Mucosa of gallbladder (tissue), 1 donor: ENCODE measurements around the gene NID2. TPM values are rescaled to one million over a fixed set of nuclear protein-coding genes. Genes with fewer than 3 reads are reported as not detected.

Experiments
- DNase-seq: peaks from one replicate; pipeline ENCODE4 v3.0.0-alpha.2; 2020; ENCODE audit warnings: low spot score
- total RNA-seq: library from RNA; stranded (reverse); gene quantifications from one replicate; pipeline ENCODE4 v1.2.1, GENCODE V29; 2021
- donor health status: DM: no; HTN: no; CAD: no.

Gene NID2
- total RNA-seq, 1 donor from 2014 or later, result 14.6 TPM

GRCh38 chr14:52031781-52032180 lies 37.1 kb downstream of the NID2 start:
- DNase-seq, result no peak

- no peak for DNase-seq
These were observed 39.0 kb downstream of the NID2 start for GRCh38 chr14:52029881-52030280.

- no peak for DNase-seq
These were observed 42.0 kb downstream of the NID2 start for GRCh38 chr14:52026901-52027300.

- no peak for DNase-seq
These were observed 42.7 kb downstream of the NID2 start for GRCh38 chr14:52026017-52026660.

GRCh38 chr14:52025310-52025709 lies 43.5 kb downstream of the NID2 start:
- no peak for DNase-seq

GRCh38 chr14:52023518-52023917 lies 45.3 kb downstream of the NID2 start:
- DNase-seq, result peak; percentile 20

- no peak for DNase-seq
These were observed 46.8 kb downstream of the NID2 start for GRCh38 chr14:52021957-52022600.

- DNase-seq, result no peak
These were observed 47.8 kb downstream of the NID2 start for GRCh38 chr14:52020866-52021717.

- DNase-seq, result no peak
These were observed 48.6 kb downstream of the NID2 start for GRCh38 chr14:52020161-52020714.

GRCh38 chr14:52018970-52019369 lies 49.9 kb downstream of the NID2 start:
- no peak for DNase-seq

GRCh38 chr14:52018252-52018651 lies 50.6 kb downstream of the NID2 start:
- peak; percentile 59 for DNase-seq

- DNase-seq, result peak; percentile 33
These were observed 53.3 kb downstream of the NID2 start for GRCh38 chr14:52015411-52016030.

- no peak for DNase-seq
These were observed 54.1 kb downstream of the NID2 start for GRCh38 chr14:52014601-52015267.

GRCh38 chr14:52013984-52014600 lies 54.8 kb downstream of the NID2 start:
- no peak for DNase-seq

- DNase-seq, result no peak
These were observed 56.2 kb downstream of the NID2 start for GRCh38 chr14:52012635-52013034.

GRCh38 chr14:52011523-52011922 lies 57.3 kb downstream of the NID2 start:
- no peak for DNase-seq

GRCh38 chr14:52010173-52010693 lies 58.6 kb downstream of the NID2 start:
- DNase-seq, result no peak

- DNase-seq, result no peak
These were observed 60.7 kb downstream of the NID2 start for GRCh38 chr14:52008136-52008535.

GRCh38 chr14:52007637-52008036 lies 61.2 kb downstream of the NID2 start:
- no peak for DNase-seq

- DNase-seq, result no peak
These were observed 61.6 kb downstream of the NID2 start for GRCh38 chr14:52007211-52007610.

- no peak for DNase-seq
These were observed 62.5 kb downstream of the NID2 start for GRCh38 chr14:52006361-52006760.
